ENCODE measurements around the gene DZIP3.
"Not testable (repeated sequence)": the region's sequence is repeated elsewhere in the genome, so short reads cannot be mapped to it uniquely, and the experiment has no call there.

DZIP3 gene

GRCh38 chr3:108669208-108669607 is 79.7 kb downstream of the DZIP3 start:
- DNase-seq (ENCODE audit: low read depth) = no peak
- H3K4me3 ChIP-seq (ENCODE audit: control insufficient read depth, low read depth, low read length) = no peak overlapping the region
- TF ChIP-seq CTCF (IDR thresholded peaks at IDR 0.05; ENCODE audit: control insufficient read depth, insufficient read depth, low read depth, low read length, missing control alignments) = no peak

GRCh38 chr3:108672701-108673100 is 83.2 kb downstream of the DZIP3 start:
- no peak for DNase-seq (ENCODE audit: low read depth)
- H3K4me3 ChIP-seq (ENCODE audit: control insufficient read depth, low read depth, low read length) = no peak overlapping the region
- no peak for TF ChIP-seq CTCF (IDR thresholded peaks at IDR 0.05; ENCODE audit: control insufficient read depth, insufficient read depth, low read depth, low read length, missing control alignments)

- no peak for DNase-seq (ENCODE audit: low read depth)
- no peak overlapping the region for H3K4me3 ChIP-seq (ENCODE audit: control insufficient read depth, low read depth, low read length)
- TF ChIP-seq CTCF (IDR thresholded peaks at IDR 0.05; ENCODE audit: control insufficient read depth, insufficient read depth, low read depth, low read length, missing control alignments) = no peak
Observed at GRCh38 chr3:108673988-108674661, 84.6 kb downstream of the DZIP3 start.

- no peak for DNase-seq (ENCODE audit: low read depth)
- no peak overlapping the region for H3K4me3 ChIP-seq (ENCODE audit: control insufficient read depth, low read depth, low read length)
- no peak for TF ChIP-seq CTCF (IDR thresholded peaks at IDR 0.05; ENCODE audit: control insufficient read depth, insufficient read depth, low read depth, low read length, missing control alignments)
Observed at GRCh38 chr3:108677811-108678210, 88.3 kb downstream of the DZIP3 start.

- DNase-seq (ENCODE audit: low read depth); H3K4me3 ChIP-seq (ENCODE audit: control insufficient read depth, low read depth, low read length): not testable (repeated sequence)
Observed at GRCh38 chr3:108692286-108692685, 102.8 kb downstream of the DZIP3 start.

- no peak for TF ChIP-seq CTCF (IDR thresholded peaks at IDR 0.05; ENCODE audit: control insufficient read depth, insufficient read depth, low read depth, low read length, missing control alignments)
- no peak overlapping the region for H3K4me3 ChIP-seq (ENCODE audit: control insufficient read depth, low read depth, low read length)
- no peak for DNase-seq (ENCODE audit: low read depth)
Observed at GRCh38 chr3:108698461-108698860, 108.9 kb downstream of the DZIP3 start.

GRCh38 chr3:108705045-108705444 is 115.5 kb downstream of the DZIP3 start:
- DNase-seq (ENCODE audit: low read depth) = no peak
- no peak overlapping the region for H3K4me3 ChIP-seq (ENCODE audit: control insufficient read depth, low read depth, low read length)
- no peak for TF ChIP-seq CTCF (IDR thresholded peaks at IDR 0.05; ENCODE audit: control insufficient read depth, insufficient read depth, low read depth, low read length, missing control alignments)
